ENCODE measurements around the gene ADAMTS2. TPM values are rescaled to one million over a fixed set of nuclear protein-coding genes. Genes with fewer than 3 reads are reported as not detected.
"Not testable (repeated sequence)": the region's sequence is repeated elsewhere in the genome, so short reads cannot be mapped to it uniquely, and the experiment has no call there.

The ADAMTS2 gene
- total RNA-seq, 2 experiments from 2014 or later: not detected

DNA sequence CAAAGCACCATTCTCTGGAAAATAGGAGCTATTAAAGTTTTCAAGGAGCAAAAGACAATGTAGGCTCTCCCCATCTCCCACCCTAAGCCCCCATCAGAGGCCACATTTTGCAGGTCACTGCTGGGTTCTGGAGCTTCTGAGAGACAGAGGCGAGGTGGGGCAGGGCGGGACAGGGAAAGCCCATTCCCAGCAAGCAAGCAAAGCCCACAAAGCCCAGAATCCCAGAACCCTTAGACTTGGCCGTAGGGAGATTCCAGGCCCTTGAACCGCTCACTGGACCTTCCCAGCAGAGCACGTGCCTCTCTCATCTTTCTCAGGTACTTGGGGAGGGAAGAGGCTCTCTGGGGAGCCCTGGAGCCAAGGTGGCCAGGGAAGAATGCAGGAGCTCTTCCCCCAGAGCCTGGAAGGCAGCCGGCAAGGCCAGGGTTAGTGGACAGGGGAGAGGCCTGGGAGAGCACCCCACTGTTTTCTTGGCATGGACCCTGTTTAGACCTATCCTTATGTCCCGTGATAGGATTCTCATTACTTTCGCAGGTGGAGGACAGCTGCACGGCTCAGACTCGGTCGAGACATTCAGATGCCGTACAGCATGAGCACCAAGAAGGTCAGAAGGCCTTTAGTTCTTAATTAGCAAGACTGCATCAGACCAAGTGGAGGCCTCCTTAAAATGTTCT lies 232.7 kb downstream of the ADAMTS2 start:
- Mint-ChIP-seq H3K36me3 (ENCODE audit: low read depth) (peaks cover 11% of the 10 kb centered on the region), H3K27ac (no peak overlapping the region), H3K4me1 (ENCODE audit: low read depth) (no peaks in the 10 kb centered on the region), H3K4me3 (no peak overlapping the region), H3K27me3 (no peaks in the 10 kb centered on the region), H3K9me3 (peaks cover 18% of the 10 kb centered on the region)
- DNase-seq (no peak), ATAC-seq (ENCODE audit: poor library complexity) (no peak)
- TF ChIP-seq, protein P1, sequence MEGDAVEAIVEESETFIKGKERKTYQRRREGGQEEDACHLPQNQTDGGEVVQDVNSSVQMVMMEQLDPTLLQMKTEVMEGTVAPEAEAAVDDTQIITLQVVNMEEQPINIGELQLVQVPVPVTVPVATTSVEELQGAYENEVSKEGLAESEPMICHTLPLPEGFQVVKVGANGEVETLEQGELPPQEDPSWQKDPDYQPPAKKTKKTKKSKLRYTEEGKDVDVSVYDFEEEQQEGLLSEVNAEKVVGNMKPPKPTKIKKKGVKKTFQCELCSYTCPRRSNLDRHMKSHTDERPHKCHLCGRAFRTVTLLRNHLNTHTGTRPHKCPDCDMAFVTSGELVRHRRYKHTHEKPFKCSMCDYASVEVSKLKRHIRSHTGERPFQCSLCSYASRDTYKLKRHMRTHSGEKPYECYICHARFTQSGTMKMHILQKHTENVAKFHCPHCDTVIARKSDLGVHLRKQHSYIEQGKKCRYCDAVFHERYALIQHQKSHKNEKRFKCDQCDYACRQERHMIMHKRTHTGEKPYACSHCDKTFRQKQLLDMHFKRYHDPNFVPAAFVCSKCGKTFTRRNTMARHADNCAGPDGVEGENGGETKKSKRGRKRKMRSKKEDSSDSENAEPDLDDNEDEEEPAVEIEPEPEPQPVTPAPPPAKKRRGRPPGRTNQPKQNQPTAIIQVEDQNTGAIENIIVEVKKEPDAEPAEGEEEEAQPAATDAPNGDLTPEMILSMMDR (IDR thresholded peaks at IDR 0.05): no peak
- Histone ChIP-seq H3K36me3 (ENCODE audit: insufficient read depth, low read length) (no peaks in the 10 kb centered on the region), H3K9me3 (ENCODE audit: control insufficient read depth in 1 of 2, insufficient read depth in 1 of 2, low read length in 2 of 2) (peaks cover 30 to 83% of the 10 kb centered on the region in 2 experiments), H3K27me3 (ENCODE audit: control insufficient read depth in 1 of 2, insufficient read depth in 2 of 2, low read length in 2 of 2) (peaks cover 0 to 3% of the 10 kb centered on the region in 2 experiments), H3K4me3 (ENCODE audit: low read length) (no peak overlapping the region), H3K4me1 (ENCODE audit: insufficient read depth, low read length) (no peaks in the 10 kb centered on the region), H3K27ac (ENCODE audit: low read depth in 1 of 2, low read length in 2 of 2) (no peak overlapping the region)
- ChIA-PET CTCF (no interaction called here), POLR2A (no interaction called here)
- intact Hi-C loops (cut with DNase I, micrococcal nuclease): no loop called here

DNA sequence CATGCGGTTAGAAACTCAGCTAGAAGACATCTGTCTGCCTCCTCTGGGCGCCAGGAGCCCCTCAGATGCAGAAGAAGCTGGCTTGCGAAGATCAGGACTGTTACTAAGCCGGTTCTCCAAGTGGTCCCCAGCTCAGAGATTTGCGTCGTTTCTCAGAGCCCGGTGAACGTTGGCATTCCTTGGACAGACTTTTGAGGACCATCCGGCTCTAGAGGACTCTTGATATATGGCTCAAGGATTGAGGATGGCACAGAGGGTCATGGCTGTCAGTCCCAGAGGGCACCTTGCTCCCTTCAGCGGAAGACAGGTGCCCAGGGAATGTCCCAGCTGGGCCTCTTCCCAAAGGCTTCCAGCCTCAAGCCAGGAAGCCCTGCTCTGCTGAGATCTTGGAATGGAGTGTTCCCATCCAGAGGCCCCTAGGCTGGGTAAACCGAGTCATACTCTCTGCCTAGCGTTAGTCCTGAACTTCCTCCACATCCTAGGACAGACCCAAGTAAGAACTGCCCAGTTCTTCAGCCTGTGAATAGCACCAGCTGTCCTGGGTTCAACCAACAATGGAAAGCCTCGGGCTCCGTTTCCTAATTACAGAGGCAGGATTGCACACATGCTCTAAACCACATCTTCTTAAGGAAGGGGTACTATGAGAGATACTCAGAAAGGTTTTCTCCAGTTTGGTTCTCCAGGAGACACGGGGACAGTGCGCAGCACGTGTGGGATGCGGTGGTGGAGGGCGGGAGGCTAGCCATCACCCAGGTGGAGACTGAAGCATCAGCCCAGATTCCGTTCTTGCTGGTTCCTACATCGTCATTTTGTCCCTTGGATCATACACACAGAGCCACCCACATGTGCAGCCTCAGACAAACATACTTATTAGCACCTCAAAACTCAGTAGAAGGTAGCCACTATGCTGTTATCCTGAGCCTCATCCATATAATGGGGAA lies 233.7 kb downstream of the ADAMTS2 start:
- no peak for ATAC-seq (ENCODE audit: poor library complexity)

DNA sequence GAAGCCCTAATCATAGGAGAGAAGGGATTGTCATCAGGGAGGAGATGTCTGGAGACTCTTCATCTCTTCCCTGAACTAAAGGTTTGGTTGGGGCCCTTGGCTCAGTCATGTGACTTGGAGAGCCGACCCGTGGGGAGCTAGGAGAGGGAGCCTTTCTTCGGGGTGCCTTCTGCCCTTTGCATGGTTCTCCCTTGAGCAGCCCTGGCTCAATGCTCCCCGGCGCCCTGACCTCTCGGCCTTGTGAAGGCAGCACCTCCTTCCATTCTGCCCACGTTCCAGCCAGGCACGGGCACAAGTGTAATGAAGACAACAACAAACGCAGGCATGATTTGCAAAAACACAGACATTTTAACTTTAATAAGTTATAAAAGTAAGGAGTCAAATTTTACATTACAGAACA lies 234.7 kb downstream of the ADAMTS2 start:
- Mint-ChIP-seq H3K4me1 (ENCODE audit: low read depth) (no peaks in the 10 kb centered on the region), H3K27me3 (no peaks in the 10 kb centered on the region), H3K9me3 (peaks cover 18% of the 10 kb centered on the region), H3K27ac (no peak overlapping the region), H3K4me3 (no peak overlapping the region), H3K36me3 (ENCODE audit: low read depth) (peaks cover 11% of the 10 kb centered on the region)
- ATAC-seq (ENCODE audit: poor library complexity) (no peak), DNase-seq (no peak)
- ChIA-PET CTCF (no interaction called here), POLR2A (no interaction called here)
- Histone ChIP-seq H3K4me1 (ENCODE audit: insufficient read depth, low read length) (no peaks in the 10 kb centered on the region), H3K36me3 (ENCODE audit: insufficient read depth, low read length) (no peaks in the 10 kb centered on the region), H3K27me3 (ENCODE audit: control insufficient read depth in 1 of 2, insufficient read depth in 2 of 2, low read length in 2 of 2) (no peaks in the 10 kb centered on the region), H3K4me3 (ENCODE audit: low read length) (no peak overlapping the region), H3K9me3 (ENCODE audit: control insufficient read depth in 1 of 2, insufficient read depth in 1 of 2, low read length in 2 of 2) (peaks cover 35 to 71% of the 10 kb centered on the region in 2 experiments), H3K27ac (ENCODE audit: low read depth in 1 of 2, low read length in 2 of 2) (no peak overlapping the region)
- TF ChIP-seq, protein P1 (IDR thresholded peaks at IDR 0.05): no peak
- intact Hi-C loops (cut with DNase I, micrococcal nuclease): no loop called here

More for the DNA sequence above, 233.7 kb downstream of the ADAMTS2 start:
- Mint-ChIP-seq H3K27me3 (no peaks in the 10 kb centered on the region), H3K4me1 (ENCODE audit: low read depth) (no peaks in the 10 kb centered on the region), H3K9me3 (peaks cover 18% of the 10 kb centered on the region), H3K36me3 (ENCODE audit: low read depth) (peaks cover 11% of the 10 kb centered on the region), H3K4me3 (no peak overlapping the region), H3K27ac (no peak overlapping the region)
- H3K4me1 ChIP-seq (ENCODE audit: insufficient read depth, low read length): no peaks in the 10 kb centered on the region
- intact Hi-C loops (cut with DNase I, micrococcal nuclease): no loop called here
- ChIA-PET CTCF (no interaction called here), POLR2A (no interaction called here)
- no peak overlapping the region for H3K4me3 ChIP-seq (ENCODE audit: low read length)
- peaks cover 37 to 81% of the 10 kb centered on the region in 2 experiments for H3K9me3 ChIP-seq (ENCODE audit: control insufficient read depth in 1 of 2, insufficient read depth in 1 of 2, low read length in 2 of 2)
- TF ChIP-seq, protein P1 (IDR thresholded peaks at IDR 0.05): no peak
- H3K27ac ChIP-seq (ENCODE audit: low read depth in 1 of 2, low read length in 2 of 2): no peak overlapping the region
- no peak for DNase-seq
- no peaks in the 10 kb centered on the region for H3K36me3 ChIP-seq (ENCODE audit: insufficient read depth, low read length)
- no peaks in the 10 kb centered on the region for H3K27me3 ChIP-seq (ENCODE audit: control insufficient read depth in 1 of 2, insufficient read depth in 2 of 2, low read length in 2 of 2)

DNA sequence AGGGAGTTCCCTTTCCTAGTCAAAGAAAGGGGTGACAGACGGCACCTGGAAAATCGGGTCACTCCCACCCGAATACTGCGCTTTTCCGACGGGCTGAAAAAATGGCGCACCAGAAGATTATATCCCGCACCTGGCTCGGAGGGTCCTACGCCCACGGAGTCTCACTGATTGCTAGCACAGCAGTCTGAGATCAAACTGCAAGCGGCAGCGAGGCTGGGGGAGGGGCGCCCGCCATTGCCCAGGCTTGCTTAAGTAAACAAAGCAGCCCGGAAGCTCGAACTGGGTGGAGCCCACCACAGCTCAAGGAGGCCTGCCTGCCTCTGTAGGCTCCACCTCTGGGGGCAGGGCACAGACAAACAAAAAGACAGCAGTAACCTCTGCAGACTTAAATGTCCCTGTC lies 244.0 kb downstream of the ADAMTS2 start:
- H3K4me1 Mint-ChIP-seq (ENCODE audit: low read depth); DNase-seq; H3K27ac Mint-ChIP-seq; H3K27ac ChIP-seq (ENCODE audit: low read depth in 1 of 2, low read length in 2 of 2); CTCF ChIA-PET; POLR2A ChIA-PET; ATAC-seq (ENCODE audit: poor library complexity); H3K4me1 ChIP-seq (ENCODE audit: insufficient read depth, low read length); H3K27me3 Mint-ChIP-seq; H3K4me3 ChIP-seq (ENCODE audit: low read length); H3K27me3 ChIP-seq (ENCODE audit: control insufficient read depth in 1 of 2, insufficient read depth in 2 of 2, low read length in 2 of 2); intact Hi-C loops (cut with DNase I, micrococcal nuclease); H3K4me3 Mint-ChIP-seq; H3K9me3 Mint-ChIP-seq; H3K36me3 ChIP-seq (ENCODE audit: insufficient read depth, low read length): not testable (repeated sequence)
- H3K36me3 Mint-ChIP-seq (ENCODE audit: low read depth): peaks cover 18% of the 10 kb centered on the region
- peaks cover 27 to 29% of the 10 kb centered on the region in 2 experiments for H3K9me3 ChIP-seq (ENCODE audit: control insufficient read depth in 1 of 2, insufficient read depth in 1 of 2, low read length in 2 of 2)
